GM18873 (cell line): ENCODE data around the gene TBL1XR1.
"Not testable (repeated sequence)": the region's sequence is repeated elsewhere in the genome, so short reads cannot be mapped to it uniquely, and the experiment has no call there.

Experiments
- ATAC-seq: cut with Tn5 transposase; IDR thresholded peaks from one replicate; pipeline ENCODE4 v1.9.1; 2021; ENCODE audit warnings: mild to moderate bottlenecking, moderate library complexity, moderate number of reproducible peaks; ENCODE audit not compliant: unreplicated experiment, low FRiP score

Gene TBL1XR1

GRCh38 chr3:177209509-177209908, 12.2 kb upstream of the TBL1XR1 start:
- no peak for ATAC-seq

GRCh38 chr3:177208781-177209180, 11.5 kb upstream of the TBL1XR1 start:
- no peak for ATAC-seq

GRCh38 chr3:177208223-177208622, 10.9 kb upstream of the TBL1XR1 start:
- no peak for ATAC-seq

GRCh38 chr3:177206936-177207335, 9.7 kb upstream of the TBL1XR1 start:
- ATAC-seq = no peak

GRCh38 chr3:177203689-177204395, 6.6 kb upstream of the TBL1XR1 start:
- no peak for ATAC-seq

GRCh38 chr3:177203016-177203415, 5.7 kb upstream of the TBL1XR1 start:
- not testable (repeated sequence) for ATAC-seq

GRCh38 chr3:177201700-177202397, 4.6 kb upstream of the TBL1XR1 start:
- ATAC-seq = peak; percentile 91

- ATAC-seq = no peak
These were observed 2.0 kb upstream of the TBL1XR1 start for GRCh38 chr3:177199206-177199760.

- peak; percentile 4 for ATAC-seq
These were observed 612 bp upstream of the TBL1XR1 start for GRCh38 chr3:177197727-177198460.

- no peak for ATAC-seq
These were observed 734 bp downstream of the TBL1XR1 start for GRCh38 chr3:177196456-177197040.

GRCh38 chr3:177196008-177196455, 1.2 kb downstream of the TBL1XR1 start:
- ATAC-seq = no peak

GRCh38 chr3:177195242-177195991, 1.9 kb downstream of the TBL1XR1 start:
- ATAC-seq = no peak

- ATAC-seq = no peak
These were observed 3.0 kb downstream of the TBL1XR1 start for GRCh38 chr3:177194299-177194698.

GRCh38 chr3:177193688-177194268, 3.5 kb downstream of the TBL1XR1 start:
- no peak for ATAC-seq

- ATAC-seq = not testable (repeated sequence)
These were observed 4.0 kb downstream of the TBL1XR1 start for GRCh38 chr3:177193275-177193674.

GRCh38 chr3:177190756-177191681, 6.3 kb downstream of the TBL1XR1 start:
- no peak for ATAC-seq

GRCh38 chr3:177190184-177190583, 7.1 kb downstream of the TBL1XR1 start:
- not testable (repeated sequence) for ATAC-seq

- ATAC-seq = not testable (repeated sequence)
These were observed 9.0 kb downstream of the TBL1XR1 start for GRCh38 chr3:177188325-177188724.
